CD4-positive, alpha-beta T cell treated with Interferon gamma for 1 hour (primary cell): ENCODE data around the gene BABAM2.
"Not testable (repeated sequence)": the region's sequence is repeated elsewhere in the genome, so short reads cannot be mapped to it uniquely, and the experiment has no call there.

Source experiments
- DNase-seq: peaks from one replicate; pipeline ENCODE4 v3.0.0-alpha.2; 2020

The BABAM2 gene

DNA sequence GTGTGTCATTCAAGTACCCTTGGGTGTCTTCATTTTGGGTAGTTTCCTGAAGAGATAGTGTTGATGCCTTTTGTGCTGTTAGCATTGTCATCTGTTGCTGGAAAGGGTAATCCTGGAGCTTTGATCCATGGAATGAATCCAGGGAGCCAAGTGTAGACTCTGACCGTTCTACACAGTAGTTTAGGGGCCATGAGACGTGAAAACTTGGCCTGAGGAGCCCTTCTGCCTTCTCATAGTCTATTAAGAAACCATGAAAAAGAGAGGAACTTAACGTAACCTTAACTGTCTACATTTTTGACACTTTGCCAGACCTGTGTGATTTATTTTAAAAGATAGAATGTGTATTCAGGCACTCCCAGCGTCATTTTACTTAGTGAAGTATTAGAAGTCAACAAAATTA, 194.0 kb downstream of the BABAM2 start:
- no peak for DNase-seq

DNA sequence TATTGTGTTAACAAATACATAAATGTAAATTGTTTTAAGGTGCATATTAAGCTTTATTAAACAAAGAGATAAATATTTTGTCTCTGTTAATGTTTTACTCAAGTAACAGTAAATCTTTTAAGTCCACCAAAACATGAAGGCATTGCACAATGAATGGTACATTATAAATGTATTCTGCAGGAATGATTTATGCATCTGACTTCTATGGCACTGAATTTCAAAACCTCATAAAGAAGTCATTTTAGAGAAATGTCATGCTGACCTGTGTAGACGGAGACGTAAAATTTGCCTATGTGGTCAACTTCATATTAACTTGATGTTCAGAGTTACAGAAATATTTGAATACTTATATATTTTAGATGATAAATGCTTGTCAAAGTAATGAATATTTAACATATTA, 194.7 kb downstream of the BABAM2 start:
- DNase-seq: no peak

DNA sequence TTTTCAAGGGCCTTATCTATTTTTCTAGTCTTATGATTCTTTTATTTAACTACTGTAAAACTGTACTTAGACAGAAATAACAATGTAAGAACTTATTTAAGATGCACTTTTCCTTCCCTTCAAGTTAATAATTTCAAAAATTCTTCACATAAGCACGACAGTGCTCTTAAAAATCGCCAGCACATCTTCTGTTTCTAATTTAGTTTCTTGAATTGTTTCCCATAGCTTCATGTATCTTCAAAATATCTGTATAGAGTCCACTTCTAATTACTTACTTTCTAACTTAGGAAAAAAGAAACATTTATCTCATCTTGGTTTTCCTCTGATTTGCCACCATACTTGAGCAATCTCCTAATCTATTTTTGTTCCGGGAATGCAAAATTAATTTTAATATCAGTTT, 196.1 kb downstream of the BABAM2 start:
- no peak for DNase-seq

DNA sequence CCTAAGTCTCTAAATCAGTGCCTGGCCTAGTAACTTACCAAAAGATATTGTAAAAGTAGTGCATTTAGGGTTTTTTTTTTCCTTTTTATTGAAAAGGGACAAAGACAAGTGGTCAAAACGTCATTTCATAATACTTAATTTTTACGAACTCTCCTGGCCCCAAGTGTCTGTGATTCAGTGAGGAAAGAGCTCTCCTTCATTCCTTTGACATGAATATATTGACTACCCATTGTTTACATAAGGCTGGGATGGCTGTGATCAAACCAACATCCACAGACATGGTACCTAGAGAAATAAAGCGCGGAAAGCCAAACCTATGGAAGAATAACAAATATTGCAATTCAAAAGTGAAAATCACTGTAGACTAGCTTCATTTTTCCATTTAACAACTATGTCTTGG, 198.4 kb downstream of the BABAM2 start:
- no peak for DNase-seq

DNA sequence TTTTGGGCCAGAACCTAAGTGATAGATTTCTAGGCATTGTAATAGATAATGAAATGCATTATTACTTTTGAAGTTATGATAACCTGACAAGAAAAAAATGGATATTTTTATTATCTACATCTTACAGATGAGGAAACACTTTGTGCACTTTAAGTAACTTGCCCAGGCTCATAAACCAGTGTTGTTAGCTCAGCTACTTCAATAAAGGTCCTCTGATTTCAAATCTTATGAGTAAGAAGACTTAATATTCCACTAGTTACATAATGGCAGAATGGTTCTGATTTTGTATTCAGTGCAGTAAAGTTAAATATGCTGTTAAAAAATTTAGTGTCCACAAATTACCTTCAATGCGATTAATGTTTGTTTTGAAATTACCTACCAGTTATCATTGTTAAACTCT, 199.0 kb downstream of the BABAM2 start:
- DNase-seq: no peak

DNA sequence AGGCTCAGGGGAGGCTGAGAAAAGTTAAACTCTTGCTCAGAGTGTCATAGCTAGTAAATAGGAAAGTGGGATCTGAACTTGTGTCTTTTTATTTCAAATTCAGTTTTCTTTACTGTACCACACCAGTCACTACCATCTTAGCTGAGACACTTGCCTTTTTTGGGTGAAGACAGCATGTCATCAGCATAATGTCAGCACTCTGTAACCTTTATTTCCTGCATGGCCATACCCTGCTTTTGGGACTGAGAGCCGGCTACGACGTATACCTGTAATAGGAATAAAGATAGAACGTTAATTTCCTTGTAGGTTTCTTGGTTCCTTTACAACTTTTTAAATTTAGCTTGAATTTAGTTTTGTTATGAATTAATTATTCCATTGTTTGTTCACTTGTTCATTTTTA, 202.8 kb downstream of the BABAM2 start:
- DNase-seq: no peak

DNA sequence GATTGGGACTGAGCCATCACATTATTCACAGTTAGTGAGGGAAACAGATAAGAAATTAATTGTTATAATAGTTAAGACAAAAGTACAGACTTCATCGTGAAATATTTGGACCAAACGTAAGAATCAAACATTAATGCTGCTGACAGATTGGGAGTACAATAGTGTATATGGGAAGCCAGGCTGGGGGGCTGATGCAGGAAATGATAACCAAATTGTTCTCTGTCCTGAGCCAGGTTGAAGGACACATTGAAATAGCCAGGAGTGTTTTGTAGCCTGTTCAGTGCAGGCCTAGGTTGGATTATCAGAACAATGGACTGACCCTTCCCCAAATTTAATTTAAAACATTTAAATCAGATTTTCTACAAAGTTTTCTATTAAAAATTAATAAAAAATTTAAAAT, 203.2 kb downstream of the BABAM2 start:
- no peak for DNase-seq

DNA sequence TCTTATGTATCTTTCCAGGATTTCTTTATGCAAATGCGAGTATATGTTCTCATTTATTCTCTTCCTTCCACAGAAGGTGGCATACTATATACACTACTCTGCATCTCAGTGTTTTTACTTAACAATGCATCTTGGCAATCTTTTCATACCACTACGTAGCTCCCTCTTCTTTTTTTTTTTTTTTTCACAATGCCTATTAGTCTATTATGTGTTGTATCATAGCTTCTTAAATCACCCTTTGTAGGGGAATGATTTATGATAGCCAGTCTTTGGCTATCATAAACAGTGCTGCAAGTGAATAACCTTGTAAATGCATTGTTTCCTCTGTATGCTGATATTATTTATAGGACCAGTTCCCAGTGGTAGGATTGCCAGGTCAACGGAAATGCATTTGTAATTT, 204.2 kb downstream of the BABAM2 start:
- DNase-seq: no peak

DNA sequence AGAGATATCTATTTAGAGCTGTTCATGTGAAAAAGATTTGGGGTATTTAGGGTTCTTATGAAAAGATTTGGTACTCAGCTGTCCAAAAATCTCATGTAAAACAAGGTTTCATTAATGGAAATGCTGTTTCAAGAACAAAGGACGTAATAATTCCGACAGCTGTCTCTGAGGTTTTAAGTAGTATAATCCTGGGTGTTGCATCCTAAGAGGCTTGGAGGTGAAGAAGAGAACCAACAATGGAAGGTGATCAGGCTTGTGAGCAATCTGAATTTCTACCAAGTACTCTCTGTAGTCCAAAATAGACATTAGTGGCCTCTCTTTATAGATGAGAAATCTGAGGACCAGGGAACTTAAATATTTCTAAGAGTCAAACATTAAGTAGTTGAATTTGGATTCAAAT, 205.1 kb downstream of the BABAM2 start:
- DNase-seq: no peak

DNA sequence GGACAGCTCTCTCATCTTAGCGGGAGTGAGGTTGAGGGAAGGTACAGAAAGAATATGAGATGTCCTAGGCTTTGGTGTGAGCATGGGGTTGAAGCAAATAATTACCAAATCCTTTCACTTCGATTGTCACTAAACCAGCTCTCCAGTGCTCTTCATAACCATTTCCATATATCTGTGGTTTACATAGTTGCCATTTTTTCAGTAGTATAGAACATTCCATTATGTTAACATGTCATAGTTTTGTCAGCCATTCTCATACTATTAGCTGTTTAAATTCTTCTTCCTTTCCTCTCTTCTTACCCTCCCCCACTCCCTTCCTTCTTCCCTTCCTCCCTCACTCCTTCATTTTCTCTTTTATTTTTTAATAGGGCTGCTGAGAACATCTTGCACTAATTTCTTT, 205.9 kb downstream of the BABAM2 start:
- no peak for DNase-seq

DNA sequence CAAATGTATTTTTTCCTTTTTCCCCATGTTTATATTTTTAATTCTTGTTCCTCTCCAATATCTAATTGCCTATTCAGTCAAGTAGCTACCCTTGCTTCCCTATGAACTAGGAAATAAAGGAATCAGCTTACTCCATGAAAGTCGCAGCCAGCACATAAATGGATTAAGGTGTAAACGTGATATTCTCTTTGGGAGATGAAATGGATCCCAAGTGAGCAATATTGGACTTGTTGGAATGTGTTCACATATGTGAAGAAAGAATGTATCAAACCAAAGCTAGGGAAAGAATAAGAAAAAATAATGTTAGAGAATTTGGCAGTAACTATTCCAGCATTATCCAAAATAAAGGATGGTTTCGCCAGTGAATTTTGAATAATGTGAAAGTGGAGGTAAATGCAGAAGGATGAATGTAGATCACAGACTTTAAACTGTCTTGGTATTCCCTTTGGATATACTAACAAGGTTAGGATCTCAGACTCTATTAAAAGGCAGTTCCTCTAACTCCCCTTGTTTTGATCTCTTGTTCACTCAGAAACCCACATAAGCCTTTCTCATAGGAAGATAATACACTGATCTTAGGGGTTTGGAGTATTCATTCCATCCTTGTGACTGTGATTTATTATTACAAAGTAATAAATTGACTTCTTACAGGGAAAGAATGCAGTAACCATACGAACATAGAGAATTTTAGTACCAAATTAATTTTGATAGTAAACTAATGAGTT, 208.1 kb downstream of the BABAM2 start:
- DNase-seq: no peak

DNA sequence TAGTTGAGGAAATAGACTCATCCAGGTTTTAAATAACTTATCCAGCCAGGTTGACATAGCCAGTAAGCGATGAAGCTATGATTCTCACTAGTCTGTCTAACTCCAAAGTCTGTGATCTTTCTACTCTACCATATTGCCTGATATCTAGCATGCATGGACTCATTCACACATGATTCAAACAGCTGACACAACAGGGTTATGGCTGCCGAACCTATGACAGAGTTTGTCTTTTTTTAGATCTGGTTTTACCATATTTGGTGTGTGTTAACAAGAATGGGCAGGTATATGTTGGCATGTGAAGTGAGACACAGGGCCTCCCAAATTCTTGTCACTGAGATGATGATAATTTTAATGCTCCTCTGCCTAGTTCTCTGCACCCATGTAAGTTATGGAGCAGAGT, 210.6 kb downstream of the BABAM2 start:
- DNase-seq: no peak

DNA sequence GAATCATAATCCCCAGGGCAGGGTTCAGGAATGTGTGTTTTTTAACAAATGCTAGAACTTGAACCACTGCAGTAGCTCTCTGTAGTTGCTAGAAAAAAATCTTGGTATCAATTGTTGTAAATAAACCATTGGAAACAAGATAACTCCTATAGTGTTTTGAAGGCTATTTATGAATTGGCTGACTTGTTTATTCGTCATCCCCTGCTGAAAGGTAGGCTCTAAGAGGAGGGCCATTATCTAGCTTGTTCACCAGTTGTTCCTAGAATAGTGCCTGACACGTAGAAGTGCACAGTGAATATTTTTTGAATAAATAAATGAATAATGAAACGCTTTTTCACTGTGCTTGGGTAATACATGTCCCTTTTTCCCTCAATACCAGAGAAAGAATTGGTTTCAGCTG, 211.4 kb downstream of the BABAM2 start:
- no peak for DNase-seq

DNA sequence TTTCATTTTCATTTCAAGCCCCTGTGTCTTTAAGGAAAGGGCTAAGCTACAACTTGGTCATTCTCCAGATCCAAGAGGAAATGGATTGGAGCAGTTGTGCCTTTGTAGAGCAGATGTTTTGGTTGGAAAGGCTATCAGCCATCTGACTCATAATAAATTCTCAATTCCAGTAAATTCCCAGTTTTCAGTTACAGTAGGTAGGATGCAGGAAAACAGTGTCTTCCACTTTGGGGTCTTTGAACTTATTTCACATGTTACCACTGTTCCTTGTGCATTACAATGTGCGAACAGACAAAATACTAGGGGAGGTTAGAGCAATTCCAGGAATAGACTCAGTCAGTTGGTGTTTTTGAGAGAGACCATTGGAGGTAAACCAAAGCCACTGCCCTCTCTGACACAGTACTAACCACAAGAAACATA, 211.9 kb downstream of the BABAM2 start:
- no peak for DNase-seq

DNA sequence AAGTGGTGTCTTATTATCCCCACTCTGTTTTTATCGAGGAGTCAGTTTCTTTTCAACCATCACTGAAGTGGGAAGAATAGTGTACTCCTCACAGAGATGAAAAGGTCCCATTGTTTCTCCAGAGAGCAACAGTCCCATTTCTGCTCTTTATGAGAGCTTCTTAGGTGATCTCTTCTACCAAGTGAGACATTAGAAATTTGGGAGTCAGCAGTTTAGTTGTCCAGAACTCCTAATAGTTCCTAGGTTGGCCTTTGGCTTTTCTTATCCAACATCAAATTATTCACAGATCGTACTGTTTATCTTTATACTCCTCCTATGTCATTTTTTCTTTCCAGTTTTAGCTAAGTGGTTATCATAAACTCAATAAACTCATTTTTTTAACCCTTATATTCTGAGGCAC, 213.1 kb downstream of the BABAM2 start:
- DNase-seq: no peak

DNA sequence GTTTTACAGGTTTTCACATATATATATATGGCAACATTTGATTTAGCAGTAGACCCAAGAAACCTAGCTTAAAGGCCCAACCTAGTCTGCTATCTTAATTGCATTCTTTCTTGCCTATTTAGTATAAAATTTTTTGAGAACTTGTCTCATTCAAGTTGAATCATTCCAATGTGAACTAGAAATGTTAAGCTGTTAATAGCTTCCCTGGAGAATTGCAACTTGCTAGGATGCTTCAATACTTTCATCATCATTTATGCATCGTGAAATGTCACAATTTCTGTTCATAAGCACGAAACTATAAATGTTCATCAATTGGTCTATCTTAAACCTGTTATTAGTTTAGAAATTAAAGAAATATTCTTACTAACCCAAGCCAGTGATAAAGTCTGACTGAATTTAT, 217.6 kb downstream of the BABAM2 start:
- no peak for DNase-seq

DNA sequence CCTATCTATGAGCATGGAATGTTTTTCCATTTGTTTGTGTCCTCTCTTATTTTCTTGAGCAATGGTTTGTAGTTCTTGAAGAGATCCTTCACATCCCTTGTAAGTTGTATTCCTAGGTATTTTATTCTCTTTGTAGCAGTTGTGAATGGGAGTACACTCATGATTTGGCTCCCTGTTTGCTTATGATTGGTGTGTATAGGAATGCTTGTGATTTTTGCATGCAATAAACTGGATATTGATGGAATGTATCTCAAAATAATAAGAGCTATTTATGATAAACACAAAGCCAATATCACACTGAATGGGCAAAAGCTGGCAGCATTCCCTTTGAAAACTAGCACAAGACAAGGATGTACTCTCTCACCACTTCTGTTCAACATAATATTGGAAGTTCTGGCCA, 223.2 kb downstream of the BABAM2 start:
- DNase-seq: not testable (repeated sequence)

DNA sequence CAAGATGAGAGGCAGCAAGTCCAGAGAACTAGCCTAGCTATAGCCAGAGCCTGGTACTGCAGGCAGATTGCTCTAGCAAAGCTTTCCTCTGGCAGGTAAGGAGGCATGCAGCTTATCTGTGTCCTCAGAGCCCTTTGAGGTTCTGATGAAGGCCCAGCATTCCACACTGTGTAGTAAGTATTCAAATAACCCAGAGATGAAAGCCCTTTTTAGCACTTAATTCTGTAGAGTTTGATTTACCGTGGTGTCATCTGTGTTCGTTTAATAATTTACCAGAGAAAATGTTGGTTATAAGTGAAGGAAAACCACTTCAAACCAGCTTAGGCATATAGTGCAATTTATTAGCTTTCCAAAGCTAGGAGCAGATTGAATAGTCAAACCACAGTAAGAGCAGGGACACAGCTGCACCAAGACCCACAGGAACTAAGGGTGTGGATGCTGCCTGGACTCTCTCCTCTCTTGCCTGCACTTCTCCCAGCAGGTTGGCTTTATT, 226.6 kb downstream of the BABAM2 start:
- no peak for DNase-seq

DNA sequence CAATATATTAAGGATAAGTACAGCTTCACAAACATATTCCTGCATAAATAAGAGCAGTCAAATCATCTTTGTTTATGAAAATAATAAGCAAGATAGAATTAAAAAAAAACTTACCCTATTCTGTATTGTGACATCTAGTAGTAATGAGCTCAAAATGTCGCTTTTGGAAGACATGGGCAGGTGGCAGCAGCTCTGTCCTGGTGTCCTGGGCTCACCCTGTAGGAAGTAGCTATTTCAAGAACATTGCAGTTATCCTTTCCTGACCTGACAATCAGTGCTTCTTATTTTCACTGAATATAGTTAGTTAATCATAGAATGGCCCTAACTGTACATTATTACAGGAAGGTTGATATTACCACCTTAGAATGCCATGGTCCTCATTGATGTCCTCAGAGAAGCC, 229.1 kb downstream of the BABAM2 start:
- DNase-seq: no peak

DNA sequence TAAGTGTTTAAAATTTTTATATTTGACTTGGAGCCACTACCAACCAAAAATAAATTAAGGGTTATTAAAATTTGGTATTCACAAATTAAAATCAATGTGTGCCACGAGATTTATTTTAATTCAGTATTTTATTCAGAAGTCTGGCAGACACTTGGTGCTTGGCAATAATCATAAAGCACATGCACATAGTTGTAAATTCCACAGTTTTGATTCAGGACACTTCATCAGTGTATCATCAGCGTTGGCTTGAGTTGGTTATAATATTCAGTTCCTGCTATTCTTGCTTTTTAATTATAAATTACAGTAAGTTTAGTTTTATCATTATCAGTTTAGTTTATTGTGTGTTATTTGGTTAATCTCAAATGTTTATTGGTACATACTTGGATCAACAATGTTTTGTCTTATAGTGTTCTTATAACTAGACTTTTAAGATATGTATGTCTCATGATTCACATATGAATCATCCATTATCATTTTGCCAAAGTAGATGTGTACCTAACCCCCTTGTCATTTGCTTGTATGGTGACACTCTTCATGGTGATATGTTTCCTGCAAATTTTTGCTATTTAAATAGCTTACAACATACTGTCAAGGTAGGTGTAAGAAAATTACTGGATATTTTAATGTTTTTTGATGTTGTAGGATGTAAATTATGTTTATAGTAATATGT, 237.9 kb downstream of the BABAM2 start:
- no peak for DNase-seq

DNA sequence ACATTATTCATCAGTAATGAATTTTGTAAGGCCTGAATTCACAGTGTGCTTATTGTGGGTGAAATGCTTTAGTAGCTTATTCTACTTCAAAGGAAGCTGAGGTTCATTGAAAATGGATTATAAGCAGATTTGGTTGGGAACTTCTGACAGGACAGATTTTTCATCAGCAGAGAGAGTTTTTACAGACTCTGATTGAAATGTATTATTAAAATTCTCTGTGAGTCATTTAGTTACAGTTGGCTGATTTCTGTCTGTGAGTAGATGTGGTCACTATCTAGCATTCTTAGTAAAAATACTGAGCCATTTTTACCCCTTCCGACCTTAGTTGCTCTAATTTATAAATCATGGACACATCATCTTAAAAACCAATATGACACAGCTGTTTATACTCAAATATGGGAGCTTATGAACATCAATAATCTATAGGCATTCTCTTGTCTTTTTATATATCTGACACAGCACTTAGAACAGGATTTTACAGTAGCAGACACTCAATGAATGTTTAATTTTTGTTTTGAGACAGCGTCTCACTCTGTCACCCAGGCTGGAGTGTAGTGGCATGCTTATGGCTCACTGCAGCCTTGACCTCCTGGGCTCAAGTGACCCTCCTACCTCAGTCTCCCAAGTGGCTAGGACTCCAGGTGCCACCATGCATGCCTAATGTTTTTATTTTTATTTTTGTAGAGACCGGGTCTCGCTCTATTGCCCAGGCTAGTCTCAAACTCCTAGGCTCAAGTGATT, 239.6 kb downstream of the BABAM2 start:
- no peak for DNase-seq

DNA sequence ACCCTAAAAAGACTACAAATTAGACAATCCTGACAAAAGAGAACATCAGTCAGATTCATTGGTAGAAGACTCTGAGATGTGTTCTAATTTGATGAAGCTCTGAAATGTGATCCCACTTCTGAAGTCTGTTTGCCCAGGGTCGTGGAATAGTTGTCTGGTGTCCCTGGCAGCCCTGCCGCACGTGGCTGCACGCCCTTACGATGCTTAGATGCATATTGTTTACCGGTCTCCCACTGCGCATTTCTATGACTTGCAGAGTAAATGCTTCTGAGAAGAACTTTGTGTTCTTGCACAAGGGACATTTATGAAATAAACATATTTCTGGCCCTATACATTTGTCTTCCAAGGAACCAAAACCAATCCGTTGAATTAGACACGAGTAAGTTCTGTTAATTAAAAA, 243.2 kb downstream of the BABAM2 start:
- DNase-seq: no peak

DNA sequence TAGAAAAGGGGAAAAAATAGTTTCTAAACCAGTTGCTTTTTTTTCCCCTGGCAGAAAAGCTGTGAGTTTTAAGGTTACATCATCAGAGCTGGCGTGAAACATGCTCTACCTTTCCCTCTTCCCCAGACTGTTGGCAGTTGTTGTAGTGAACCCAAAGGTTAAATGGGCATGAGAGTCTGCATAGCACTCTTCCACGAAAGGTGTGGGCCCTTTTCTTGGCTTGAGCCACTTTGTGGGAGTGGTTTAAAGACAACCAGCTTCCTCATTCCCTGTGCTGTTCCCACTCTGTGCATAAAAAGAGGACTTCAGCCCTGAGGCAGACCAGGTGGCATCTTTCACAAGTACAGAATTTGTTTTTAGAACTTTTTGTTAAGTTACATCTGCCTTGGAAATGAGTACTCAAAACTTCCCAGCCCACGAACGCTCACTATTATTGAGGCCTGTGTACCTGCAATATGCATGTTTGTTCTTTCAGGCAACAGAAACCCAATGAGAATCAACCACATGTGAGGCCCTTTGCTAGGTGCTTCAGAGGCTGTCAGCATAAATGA, 243.8 kb downstream of the BABAM2 start:
- no peak for DNase-seq

DNA sequence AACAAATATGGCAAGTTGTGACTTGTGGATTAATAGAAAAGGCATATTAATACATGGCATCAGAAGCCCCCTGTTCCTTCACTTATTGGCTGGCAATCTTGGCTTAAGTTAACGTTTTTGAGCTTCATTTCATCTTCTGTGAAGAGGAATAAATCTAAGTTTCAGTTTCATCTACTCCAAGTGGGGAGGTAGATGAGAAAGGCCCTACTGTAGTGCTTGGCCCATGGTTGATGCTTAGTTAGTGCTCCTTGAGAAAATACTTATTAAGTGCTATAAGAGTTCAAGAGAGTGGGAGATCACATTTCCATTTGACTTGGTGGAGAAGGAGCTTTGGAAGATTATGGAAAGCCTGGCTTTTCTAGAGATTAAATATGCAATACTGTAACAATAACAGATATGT, 244.3 kb downstream of the BABAM2 start:
- no peak for DNase-seq
